K562 (cell line): Measurements from ENCODE around the gene KBTBD4. TPM values are rescaled to one million over a fixed set of nuclear protein-coding genes. Genes with fewer than 3 reads are reported as not detected.

Experiments
- CTCF ChIP-seq, 3 experiments: IDR thresholded peaks in 2 of 3; conservative IDR thresholded peaks in 1 of 3; 2 replicates each; pipeline ENCODE4 v1.5.1; 2011 to 2012; ENCODE audit warnings: low read length in 3 of 3, mild to moderate bottlenecking in 3 of 3, control low read depth in 2 of 3, improper control_type of control experiment in 1 of 3, inconsistent platforms in 1 of 3, low read depth in 1 of 3, mixed read lengths in 1 of 3, moderate library complexity in 1 of 3; ENCODE audit not compliant: insufficient read depth in 2 of 3
- FIP1L1 ChIP-seq: fragments of 200-400 bp; formaldehyde crosslinking; IDR thresholded peaks from 2 replicates; pipeline ENCODE4 v1.6.1; 2018; ENCODE audit warnings: mild to moderate bottlenecking, low read depth, low read length; ENCODE audit not compliant: poor library complexity, severe bottlenecking
- GABPB1 ChIP-seq: sonication (generic); formaldehyde crosslinking; IDR thresholded peaks from 2 replicates; pipeline ENCODE4 v1.8.0; 2022; ENCODE audit warnings: mild to moderate bottlenecking, missing genetic modification reagents
- HDAC1 ChIP-seq, 2 experiments: fragments of 450-650 bp; IDR thresholded peaks; 2 replicates each; pipeline ENCODE4 v1.6.1; 2016 to 2017; ENCODE audit warnings: inconsistent platforms in 1 of 2, mild to moderate bottlenecking in 1 of 2, moderate library complexity in 1 of 2
- HMBOX1 ChIP-seq: sonication (generic); IDR thresholded peaks from 2 replicates; pipeline ENCODE4 v1.6.1; 2016
- ILK ChIP-seq: fragments of 450-650 bp; IDR thresholded peaks from 2 replicates; pipeline ENCODE4 v1.6.1; 2016; ENCODE audit warnings: missing genetic modification characterization, low read depth, mild to moderate bottlenecking, missing compliant biosample characterization, moderate library complexity, borderline replicate concordance
- MNT ChIP-seq, 2 experiments: fragments of 450-650 bp; conservative IDR thresholded peaks; 2 replicates each; pipeline ENCODE4 v1.6.1; 2017; ENCODE audit warnings: mild to moderate bottlenecking in 2 of 2, moderate library complexity in 2 of 2
- PKNOX1 ChIP-seq: fragments of 450-650 bp; IDR thresholded peaks from 2 replicates; pipeline ENCODE4 v1.6.1; 2016
- PYGO2 ChIP-seq: fragments of 450-650 bp; IDR thresholded peaks from 2 replicates; pipeline ENCODE4 v1.6.1; 2016; ENCODE audit warnings: mild to moderate bottlenecking, missing genetic modification characterization, moderate library complexity, missing compliant biosample characterization
- RAD21 ChIP-seq, 2 experiments: fragments of 250-450 bp in 1 of 2; fragments of 450-650 bp in 1 of 2; sonication (Bioruptor Pico) in 1 of 2; formaldehyde crosslinking in 1 of 2; IDR thresholded peaks in 1 of 2; conservative IDR thresholded peaks in 1 of 2; 2 replicates each; pipeline versions ENCODE4 v1.4.0 to v1.8.0; 2020 to 2022; ENCODE audit warnings: mild to moderate bottlenecking in 2 of 2, moderate library complexity in 1 of 2
- SIN3A ChIP-seq, 2 experiments: fragments of 150-350 bp in 1 of 2; IDR thresholded peaks; 2 replicates each; pipeline ENCODE4 v1.6.1; 2011 to 2016; ENCODE audit warnings: borderline replicate concordance in 2 of 2, low read depth in 2 of 2, low read length in 2 of 2, mild to moderate bottlenecking in 2 of 2, moderate library complexity in 2 of 2; ENCODE audit not compliant: control insufficient read depth in 1 of 2
- SMAD1 ChIP-seq: fragments of 150-350 bp; IDR thresholded peaks from 2 replicates; pipeline ENCODE4 v1.6.1; 2014; ENCODE audit warnings: low read length, low read depth; ENCODE audit not compliant: partially characterized antibody
- TRIM25 ChIP-seq: fragments of 450-650 bp; IDR thresholded peaks from 2 replicates; pipeline ENCODE4 v1.7.0; 2016; ENCODE audit warnings: borderline replicate concordance
- ZBTB9 ChIP-seq: fragments of 450-650 bp; formaldehyde crosslinking; IDR thresholded peaks from 2 replicates; pipeline ENCODE4 v1.4.0; 2020; ENCODE audit warnings: mild to moderate bottlenecking, moderate library complexity
- ZEB2 ChIP-seq: fragments of 450-650 bp; IDR thresholded peaks from 2 replicates; pipeline ENCODE4 v1.6.1; 2016
- ZFPM2 ChIP-seq: fragments of 250-450 bp; sonication (Bioruptor Pico); IDR thresholded peaks from 2 replicates; pipeline ENCODE4 v1.5.1; 2022; ENCODE audit warnings: mild to moderate bottlenecking
- ZNF143 ChIP-seq: sonication (generic); formaldehyde crosslinking; IDR thresholded peaks from 2 replicates; pipeline ENCODE4 v1.9.0; 2022; ENCODE audit warnings: mild to moderate bottlenecking, missing genetic modification reagents
- ZNF347 ChIP-seq: fragments of 450-650 bp; formaldehyde crosslinking; IDR thresholded peaks from 2 replicates; pipeline ENCODE4 v1.4.0; 2020; ENCODE audit warnings: low read depth, mild to moderate bottlenecking, moderate library complexity
- ZNF551 ChIP-seq: fragments of 250-450 bp; sonication (Bioruptor Pico); IDR thresholded peaks from 2 replicates; pipeline ENCODE4 v1.5.0; 2021; ENCODE audit warnings: mild to moderate bottlenecking, moderate library complexity
- polyA plus RNA-seq, 8 experiments: library from polyadenylated mRNA; depleted of rRNA in 4 of 8; stranded (reverse) in 5 of 8; unstranded in 3 of 8; fragments of >200 nt; fragmentation: Nextera tagmentation in 2 of 8; fragmentation: Illumina TruSeq in 1 of 8; extraction: Ambion mirVana in 2 of 8; extraction: Trizol in 1 of 8; gene quantifications; 2 replicates each; pipeline versions ENCODE4 v1.2.1 to v1.2.3, GENCODE V29; 2011 to 2014; ENCODE audit warnings: inconsistent platforms in 1 of 8, missing spikeins in 1 of 8
- total RNA-seq, 7 experiments: library from RNA; depleted of rRNA in 6 of 7; stranded (reverse); fragments of >200 nt in 6 of 7; fragmentation: Illumina TruSeq in 2 of 7; extraction: Trizol in 2 of 7; gene quantifications; 2 replicates each; pipeline versions ENCODE4 v1.2.1 to v1.2.3, GENCODE V29; 2011 to 2021; ENCODE audit warnings: low replicate concordance in 1 of 7

KBTBD4 gene
- total and polyA plus RNA-seq, 9 of the 15 experiments (the other 6 are each of a cell fraction or from before 2014, with no cell fraction given) = 7.0 to 33.9 (median 13.3) TPM

GRCh38 chr11:47551086-47551485 lies 27.7 kb downstream of the KBTBD4 start (continued):
- TF ChIP-seq CTCF (IDR thresholded peaks at IDR 0.05 in 2 of 3, conservative IDR thresholded peaks at IDR 0.05 in 1 of 3; ENCODE audit: insufficient read depth in 2 of 3, low read depth in 1 of 3, low read length in 3 of 3) (peak; percentile 50 to 68 (median 51); a peak in 5 of 6 replicates), SIN3A (IDR thresholded peaks at IDR 0.05; ENCODE audit: borderline replicate concordance in 2 of 2, control insufficient read depth in 1 of 2, low read depth in 2 of 2, low read length in 2 of 2) (peak in 1 of 2 experiments; percentile 84; a peak in 1 of 4 replicates), ILK (tag) (no peak), TRIM25 (no peak), HMBOX1 (peak; percentile 92), GABPB1 (CRISPR knock-in tag) (no peak), MNT (conservative IDR thresholded peaks at IDR 0.05) (peak in 1 of 2 experiments; percentile 47; a peak in 2 of 4 replicates), HDAC1 (IDR thresholded peaks at IDR 0.05) (peak in 1 of 2 experiments; percentile 12; a peak in 1 of 4 replicates), ZFPM2 (CRISPR knock-in tag) (no peak), FIP1L1 (no peak), SMAD1 (no peak), PYGO2 (no peak), ZBTB9 (no peak), PKNOX1 (no peak), ZNF347 (CRISPR knock-in tag) (no peak), ZNF143 (no peak), ZEB2 (no peak), ZNF551 (CRISPR knock-in tag) (no peak), RAD21 (CRISPR knock-in tag; conservative IDR thresholded peaks at IDR 0.05 in 1 of 2, IDR thresholded peaks at IDR 0.05 in 1 of 2) (peak; percentile 36 to 54; a peak in 3 of 4 replicates)
